HFF-Myc (cell line): Measurements from ENCODE around the gene TRMT1.

Experiments used
- DNase-seq: peaks from one replicate; pipeline ENCODE4 v3.0.0-alpha.2; 2011; ENCODE audit warnings: low read depth; ENCODE audit errors: extremely low read depth
- H3K4me3 ChIP-seq: replicated peaks from 2 replicates; pipeline ENCODE4 v1.5.1; 2011; ENCODE audit warnings: low read depth, mild to moderate bottlenecking, control low read depth, low read length
- TF ChIP-seq, protein P1 (sequence below): IDR thresholded peaks from 2 replicates; pipeline ENCODE4 v1.5.1; 2012; ENCODE audit warnings: mild to moderate bottlenecking, low read depth, low read length, control low read depth; ENCODE audit errors: missing control alignments

TRMT1 gene

DNA sequence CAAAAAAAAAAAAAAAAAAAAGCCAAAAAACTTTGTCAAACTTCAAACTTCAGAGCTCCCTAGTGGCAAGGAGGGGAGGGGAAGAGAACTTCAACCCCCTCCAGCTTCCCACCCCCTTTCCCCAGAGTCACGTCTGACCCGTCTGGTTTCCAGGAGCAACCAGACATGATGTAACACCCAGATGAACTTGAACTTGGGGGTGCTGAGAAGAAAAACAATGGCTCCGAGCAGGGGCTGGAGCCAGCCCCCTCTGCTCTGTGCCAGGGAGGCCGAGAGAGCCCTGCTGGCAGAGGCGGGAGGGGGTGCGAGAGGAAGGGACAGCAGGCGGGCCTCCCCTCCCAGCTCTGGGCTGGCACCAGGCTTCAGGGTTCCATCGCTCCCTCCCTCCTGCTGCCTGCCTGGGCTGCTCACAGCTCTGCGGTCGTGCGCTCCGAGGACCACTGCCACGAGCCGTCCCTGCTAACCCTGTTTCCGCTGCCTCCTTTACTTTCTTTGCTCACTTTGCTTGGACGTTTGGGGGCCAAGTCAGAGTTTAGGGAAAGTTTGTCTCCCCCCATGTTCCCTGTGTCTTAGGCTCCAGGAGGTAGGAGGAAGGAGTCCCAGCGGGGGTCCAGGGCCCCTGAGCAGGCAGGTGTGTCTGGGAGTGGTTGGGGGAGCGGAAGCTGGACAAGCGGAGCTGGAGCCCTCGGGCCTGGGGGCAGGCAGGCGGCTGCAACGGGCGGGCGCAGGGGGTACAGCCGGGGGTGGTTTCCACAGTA, 25.0 kb downstream of the TRMT1 start:
- TF ChIP-seq, protein P1, sequence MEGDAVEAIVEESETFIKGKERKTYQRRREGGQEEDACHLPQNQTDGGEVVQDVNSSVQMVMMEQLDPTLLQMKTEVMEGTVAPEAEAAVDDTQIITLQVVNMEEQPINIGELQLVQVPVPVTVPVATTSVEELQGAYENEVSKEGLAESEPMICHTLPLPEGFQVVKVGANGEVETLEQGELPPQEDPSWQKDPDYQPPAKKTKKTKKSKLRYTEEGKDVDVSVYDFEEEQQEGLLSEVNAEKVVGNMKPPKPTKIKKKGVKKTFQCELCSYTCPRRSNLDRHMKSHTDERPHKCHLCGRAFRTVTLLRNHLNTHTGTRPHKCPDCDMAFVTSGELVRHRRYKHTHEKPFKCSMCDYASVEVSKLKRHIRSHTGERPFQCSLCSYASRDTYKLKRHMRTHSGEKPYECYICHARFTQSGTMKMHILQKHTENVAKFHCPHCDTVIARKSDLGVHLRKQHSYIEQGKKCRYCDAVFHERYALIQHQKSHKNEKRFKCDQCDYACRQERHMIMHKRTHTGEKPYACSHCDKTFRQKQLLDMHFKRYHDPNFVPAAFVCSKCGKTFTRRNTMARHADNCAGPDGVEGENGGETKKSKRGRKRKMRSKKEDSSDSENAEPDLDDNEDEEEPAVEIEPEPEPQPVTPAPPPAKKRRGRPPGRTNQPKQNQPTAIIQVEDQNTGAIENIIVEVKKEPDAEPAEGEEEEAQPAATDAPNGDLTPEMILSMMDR, result no peak
- no peak for DNase-seq
- H3K4me3 ChIP-seq, result no peak overlapping the region

DNA sequence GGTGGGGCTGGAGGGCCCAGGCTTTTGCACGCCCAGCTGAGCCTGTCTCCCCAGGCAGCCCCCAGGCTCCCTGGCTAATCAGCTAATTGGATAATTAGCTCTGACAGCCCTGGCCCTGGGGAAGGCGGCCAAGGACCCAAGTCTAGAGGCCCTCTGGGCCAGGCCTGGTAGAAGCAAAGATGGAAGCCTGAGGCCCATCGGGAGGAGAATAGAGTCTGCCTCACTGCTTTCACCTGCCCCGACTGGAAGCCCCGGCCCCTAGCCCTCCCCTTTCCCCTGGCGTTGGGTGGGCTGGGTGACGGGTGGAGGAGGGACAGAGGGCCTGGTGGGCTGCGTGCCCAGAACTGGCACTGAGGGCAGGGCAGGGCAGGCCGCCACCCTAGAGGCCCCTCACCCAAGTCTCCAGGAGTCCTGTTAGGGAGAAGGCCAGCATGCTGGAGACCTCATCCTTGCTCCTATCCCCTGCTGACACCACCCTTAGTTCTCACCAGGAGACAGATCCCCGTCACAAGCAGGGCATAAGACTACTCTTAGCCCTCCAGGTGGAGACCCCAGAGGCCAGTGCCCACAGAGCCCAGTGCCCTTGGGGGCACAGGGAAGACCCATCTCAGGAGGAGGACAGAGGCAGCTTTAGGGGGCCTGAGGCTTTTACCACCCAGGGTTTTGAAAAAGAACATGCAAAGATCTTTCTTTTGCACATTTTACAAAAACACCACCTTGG, 25.9 kb downstream of the TRMT1 start:
- no peak for DNase-seq
- TF ChIP-seq, protein P1, result no peak

DNA sequence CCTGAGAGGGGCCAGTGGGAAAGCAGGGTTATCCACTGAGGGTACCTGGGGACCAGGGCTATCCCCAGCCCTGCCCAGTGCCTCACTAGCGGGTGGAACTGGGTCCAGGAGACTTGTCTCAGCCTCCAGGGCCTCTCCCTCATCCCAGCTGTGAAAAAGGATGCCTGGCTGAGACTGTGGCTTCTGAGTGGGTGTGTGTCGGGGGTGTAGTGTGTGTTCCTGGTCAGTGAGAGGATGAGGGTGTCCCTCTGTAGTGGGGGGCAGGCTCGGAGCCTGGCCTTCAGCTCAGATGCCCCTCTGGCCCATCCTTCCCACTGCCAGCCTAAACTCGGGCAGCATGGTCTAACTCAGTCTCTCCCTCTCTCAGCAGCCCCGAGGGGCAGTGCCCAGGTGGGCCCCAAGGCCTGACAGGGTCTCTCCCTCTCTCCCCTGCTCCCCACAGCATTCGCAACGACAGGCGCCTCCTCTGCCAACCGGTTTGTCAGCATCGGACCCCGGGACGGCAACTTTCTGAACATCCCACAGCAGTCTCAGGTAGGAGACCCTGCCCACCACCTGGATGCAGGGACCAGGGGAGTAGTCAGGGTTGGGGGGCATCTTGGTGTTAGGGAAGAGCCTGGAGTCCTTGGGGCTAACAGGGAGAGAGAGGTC, 26.6 kb downstream of the TRMT1 start:
- no peak for DNase-seq
- TF ChIP-seq, protein P1, result no peak
- H3K4me3 ChIP-seq, result no peak overlapping the region

More for the DNA sequence above, 25.9 kb downstream of the TRMT1 start:
- no peak overlapping the region for H3K4me3 ChIP-seq

DNA sequence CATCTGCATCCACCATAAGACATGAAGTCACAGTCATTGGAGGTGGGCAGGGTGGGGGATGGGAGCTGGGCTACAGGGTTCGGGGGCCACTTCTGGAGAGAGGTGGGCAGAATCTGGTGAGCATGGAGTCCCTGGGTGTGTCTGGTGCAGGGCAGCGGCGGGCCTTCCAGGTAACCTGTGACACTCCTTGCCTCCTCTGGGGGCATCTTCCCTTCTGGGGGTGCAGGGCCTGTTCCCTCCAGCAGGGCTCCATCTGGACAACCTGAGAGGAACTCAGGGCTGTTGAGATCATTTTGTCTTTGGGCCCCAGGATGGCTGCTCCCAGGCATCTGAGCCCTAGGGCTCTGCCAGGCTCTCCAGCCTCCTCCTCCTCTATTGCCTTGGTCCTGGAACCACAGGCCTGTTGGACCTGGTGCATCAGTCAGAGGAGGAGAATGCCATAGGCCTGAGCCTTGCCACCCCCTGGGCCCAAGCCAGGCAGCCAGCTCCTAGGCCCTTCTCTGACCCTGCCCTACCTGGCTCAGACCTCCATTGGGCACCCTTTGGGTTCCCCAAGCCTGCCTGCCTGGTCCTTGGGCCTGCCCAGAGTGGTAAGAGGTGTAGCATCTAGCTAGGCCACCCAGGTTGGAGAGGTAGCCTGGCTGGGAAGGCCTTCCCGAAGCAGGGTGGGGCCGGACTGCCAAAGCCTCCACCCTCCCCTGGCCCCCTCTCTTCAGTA, 27.2 kb downstream of the TRMT1 start:
- no peak for DNase-seq
- TF ChIP-seq, protein P1, result peak; percentile 41
- no peak overlapping the region for H3K4me3 ChIP-seq

DNA sequence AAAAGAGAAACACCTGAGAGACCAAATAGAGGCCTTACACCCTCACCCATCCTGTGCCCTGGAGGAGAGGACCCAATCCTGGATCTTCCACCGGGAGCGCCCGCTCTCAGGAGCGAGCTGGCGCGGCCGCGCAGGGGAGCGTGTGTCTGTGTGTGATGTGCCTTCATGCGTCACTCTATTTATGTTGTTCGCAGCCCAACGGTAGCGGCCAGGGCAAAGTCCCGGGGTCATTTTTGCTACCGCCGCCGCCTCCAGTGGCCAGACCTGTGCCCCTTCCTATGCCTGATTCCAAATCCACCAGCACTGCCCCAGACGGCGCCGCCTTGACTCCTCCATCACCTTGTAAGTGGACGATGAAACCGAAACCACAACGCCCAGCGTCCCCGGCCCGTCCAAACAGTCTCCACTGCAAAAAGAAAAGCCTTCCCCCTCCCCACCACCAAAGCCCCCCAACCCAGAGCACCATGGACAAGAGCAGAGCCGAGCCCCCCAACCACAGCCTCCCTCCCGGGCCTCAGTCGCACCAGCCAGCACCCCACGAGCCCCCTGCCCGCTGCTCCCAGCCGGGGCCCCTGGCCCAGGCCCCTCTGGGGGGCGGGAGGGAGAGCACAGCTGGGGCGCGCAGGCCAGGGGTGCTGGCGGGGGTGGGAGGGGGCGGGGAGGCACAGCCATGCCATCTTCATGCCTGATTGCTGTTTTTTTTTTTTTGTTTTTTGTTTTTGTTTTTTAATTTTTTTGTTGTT, 28.6 kb downstream of the TRMT1 start:
- no peak overlapping the region for H3K4me3 ChIP-seq
- DNase-seq, result no peak
- TF ChIP-seq, protein P1, result no peak

DNA sequence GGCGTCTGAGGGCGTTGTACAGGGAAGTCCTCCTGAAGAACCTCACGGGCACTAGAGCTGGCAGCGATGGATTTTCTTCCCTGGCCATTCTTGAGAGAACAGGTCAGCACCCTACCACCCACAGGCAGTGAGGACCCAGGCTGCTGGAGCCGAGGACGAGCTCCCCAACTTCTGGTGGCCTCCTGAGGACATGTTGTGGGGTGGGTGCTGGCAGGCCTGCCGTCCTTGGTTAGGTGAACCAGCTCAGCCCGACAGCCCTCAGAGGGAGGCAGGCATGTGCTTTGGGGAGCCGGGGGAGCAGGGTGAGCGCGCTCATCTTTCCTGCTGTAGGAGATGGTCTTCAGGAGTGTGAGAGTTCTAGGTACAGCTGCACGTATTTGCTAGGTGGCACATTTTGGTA, 29.2 kb downstream of the TRMT1 start:
- no peak for DNase-seq
- TF ChIP-seq, protein P1, result no peak
- H3K4me3 ChIP-seq, result no peak overlapping the region
